ENCODE measurements around the gene RAPGEF3.

RAPGEF3 gene

GRCh38 chr12:47768323-47768811 lies 9.7 kb upstream of the RAPGEF3 start:
- 56 to 75% methylated on average over 2 of the region's 2 CpGs for WGBS, 2 experiments (ENCODE audit: insufficient coverage in 2 of 2)
- Histone ChIP-seq H3K27ac (ENCODE audit: low read depth, low read length, severe bottlenecking) (peak overlapping the region; percentile 47), H3K4me3 (ENCODE audit: extremely low read depth, insufficient read depth, low read length, poor library complexity, severe bottlenecking) (no peak overlapping the region), H3K4me1 (ENCODE audit: control insufficient read depth, insufficient read depth, low read length, poor library complexity, severe bottlenecking) (peaks cover 34% of the 10 kb centered on the region), H3K9me3 (ENCODE audit: control insufficient read depth, low read length) (no peaks in the 10 kb centered on the region), H3K36me3 (ENCODE audit: control insufficient read depth, insufficient read depth, low read length) (no peaks in the 10 kb centered on the region)

- H3K27ac ChIP-seq (ENCODE audit: low read depth, low read length, severe bottlenecking): no peak overlapping the region
- no peaks in the 10 kb centered on the region for H3K9me3 ChIP-seq (ENCODE audit: control insufficient read depth, low read length)
- 80 to 89% methylated on average over 3 of the region's 4 CpGs for WGBS, 2 experiments (ENCODE audit: insufficient coverage in 2 of 2)
- H3K36me3 ChIP-seq (ENCODE audit: control insufficient read depth, insufficient read depth, low read length): no peaks in the 10 kb centered on the region
- H3K4me3 ChIP-seq (ENCODE audit: extremely low read depth, insufficient read depth, low read length, poor library complexity, severe bottlenecking): no peak overlapping the region
- peaks cover 33% of the 10 kb centered on the region for H3K4me1 ChIP-seq (ENCODE audit: control insufficient read depth, insufficient read depth, low read length, poor library complexity, severe bottlenecking)
These were observed 8.6 kb upstream of the RAPGEF3 start for GRCh38 chr12:47767216-47767724.

GRCh38 chr12:47766502-47767215 lies 8.0 kb upstream of the RAPGEF3 start:
- Histone ChIP-seq H3K4me1 (ENCODE audit: control insufficient read depth, insufficient read depth, low read length, poor library complexity, severe bottlenecking) (peaks cover 32% of the 10 kb centered on the region), H3K9me3 (ENCODE audit: control insufficient read depth, low read length) (no peaks in the 10 kb centered on the region), H3K36me3 (ENCODE audit: control insufficient read depth, insufficient read depth, low read length) (no peaks in the 10 kb centered on the region), H3K4me3 (ENCODE audit: extremely low read depth, insufficient read depth, low read length, poor library complexity, severe bottlenecking) (no peak overlapping the region), H3K27ac (ENCODE audit: low read depth, low read length, severe bottlenecking) (no peak overlapping the region)
- WGBS, 2 experiments (ENCODE audit: insufficient coverage in 2 of 2): 75% methylated on average over 4 of the region's 5 CpGs; no CpG with 5 or more reads in 1 of the 2 experiments

DNA sequence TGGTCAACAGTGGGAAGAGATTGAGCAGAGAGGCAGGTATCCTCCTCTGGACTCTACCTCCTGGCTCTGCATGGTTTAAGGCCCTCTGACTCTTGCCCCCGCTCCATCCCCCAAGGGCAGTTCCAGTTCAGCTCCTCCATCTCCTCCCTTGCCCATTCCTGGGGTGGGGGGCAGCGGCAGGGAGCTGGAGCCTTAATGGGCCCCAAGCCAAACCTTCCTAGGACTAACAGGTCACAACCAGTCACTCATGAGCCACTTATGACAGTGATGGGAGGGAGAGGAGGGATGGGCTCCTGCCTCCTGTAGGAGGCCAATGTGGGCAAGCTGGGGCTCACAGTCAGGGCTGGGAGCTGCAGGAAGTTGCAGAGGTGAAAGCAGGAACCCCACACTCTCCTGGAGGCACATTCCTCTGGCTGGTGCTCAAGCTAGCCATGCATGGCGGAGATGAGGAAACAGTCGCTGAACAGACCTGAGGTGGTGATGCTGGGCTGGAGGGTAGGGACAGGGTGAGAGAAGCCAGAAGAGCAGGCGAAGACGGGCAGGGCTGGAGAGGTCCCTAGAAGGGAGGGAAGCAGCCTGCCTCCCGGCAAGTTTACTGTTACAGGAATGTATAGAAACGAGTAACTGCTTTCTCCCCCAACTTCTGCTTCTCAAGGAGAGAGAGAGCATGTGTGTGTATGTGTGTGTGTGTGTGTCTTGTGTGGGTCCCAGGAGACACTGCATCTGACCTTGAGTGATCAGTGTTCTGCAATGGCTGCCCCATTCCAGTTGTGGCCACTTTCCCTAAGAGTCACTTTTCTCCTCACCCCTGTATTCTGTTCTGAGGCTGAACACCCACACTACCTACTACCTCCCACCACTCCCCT lies 5.0 kb upstream of the RAPGEF3 start:
- Histone ChIP-seq H3K4me3 (ENCODE audit: extremely low read depth, insufficient read depth, low read length, poor library complexity, severe bottlenecking) (no peak overlapping the region), H3K36me3 (ENCODE audit: control insufficient read depth, insufficient read depth, low read length) (no peaks in the 10 kb centered on the region), H3K27ac (ENCODE audit: low read depth, low read length, severe bottlenecking) (no peak overlapping the region), H3K4me1 (ENCODE audit: control insufficient read depth, insufficient read depth, low read length, poor library complexity, severe bottlenecking) (peaks cover 21% of the 10 kb centered on the region), H3K9me3 (ENCODE audit: control insufficient read depth, low read length) (no peaks in the 10 kb centered on the region)
- 87 to 92% methylated on average over 6 of the region's 8 CpGs for WGBS, 2 experiments (ENCODE audit: insufficient coverage in 2 of 2)

DNA sequence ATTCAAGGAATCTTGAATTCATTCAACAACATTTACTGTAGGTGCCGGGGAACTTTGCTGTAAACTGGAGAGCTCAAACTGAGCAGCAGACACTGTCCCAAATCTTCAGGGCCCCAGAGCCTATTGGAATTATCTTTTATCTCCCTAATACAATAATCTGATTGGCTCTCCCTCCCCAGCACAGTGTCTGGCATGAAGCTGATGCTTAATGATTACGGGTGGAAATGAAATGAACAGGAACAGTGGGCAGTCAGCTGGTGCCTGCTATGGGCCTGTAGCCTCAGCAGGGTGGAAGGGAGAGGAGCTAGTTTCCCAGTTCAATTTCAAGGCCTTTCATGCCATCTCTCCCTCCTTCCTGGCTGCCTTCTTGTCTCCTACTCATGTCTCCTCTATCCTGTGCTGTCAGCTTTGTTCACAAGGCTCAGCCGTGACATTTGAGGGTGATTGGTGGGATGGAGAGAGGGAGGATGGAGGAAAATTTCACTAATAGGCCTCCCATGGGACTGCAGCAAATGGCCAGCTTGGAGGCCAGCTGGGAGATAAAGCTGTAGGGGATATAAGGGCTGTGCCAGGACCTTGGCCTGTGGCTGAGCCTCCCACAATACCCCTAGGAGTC lies 4.3 kb upstream of the RAPGEF3 start:
- no peaks in the 10 kb centered on the region for H3K9me3 ChIP-seq (ENCODE audit: control insufficient read depth, low read length)
- no peaks in the 10 kb centered on the region for H3K36me3 ChIP-seq (ENCODE audit: control insufficient read depth, insufficient read depth, low read length)
- H3K4me1 ChIP-seq (ENCODE audit: control insufficient read depth, insufficient read depth, low read length, poor library complexity, severe bottlenecking): peaks cover 18% of the 10 kb centered on the region
- no peak overlapping the region for H3K4me3 ChIP-seq (ENCODE audit: extremely low read depth, insufficient read depth, low read length, poor library complexity, severe bottlenecking)
- 86 to 100% methylated on average over 1 to 3 of the region's 3 CpGs for WGBS, 2 experiments (ENCODE audit: insufficient coverage in 2 of 2)
- no peak overlapping the region for H3K27ac ChIP-seq (ENCODE audit: low read depth, low read length, severe bottlenecking)

DNA sequence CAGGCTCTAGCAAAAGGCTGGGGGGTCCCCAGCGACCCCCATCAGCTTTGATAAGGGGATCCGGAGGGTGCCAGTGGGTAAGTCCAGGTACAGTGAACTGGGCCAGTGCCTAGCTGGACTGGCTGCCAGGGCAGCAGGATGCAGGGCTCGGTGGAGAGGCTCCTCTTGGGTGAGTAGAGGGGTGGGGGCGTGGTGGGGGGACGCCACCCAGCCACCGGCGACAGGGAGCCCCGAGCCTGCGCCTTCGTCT lies 171 bp downstream of the RAPGEF3 start:
- Histone ChIP-seq H3K4me1 (ENCODE audit: control insufficient read depth, insufficient read depth, low read length, poor library complexity, severe bottlenecking) (peaks cover 22% of the 10 kb centered on the region), H3K27ac (ENCODE audit: low read depth, low read length, severe bottlenecking) (peak overlapping the region; percentile 56), H3K9me3 (ENCODE audit: control insufficient read depth, low read length) (no peaks in the 10 kb centered on the region), H3K4me3 (ENCODE audit: extremely low read depth, insufficient read depth, low read length, poor library complexity, severe bottlenecking) (peak overlapping the region; percentile 52), H3K36me3 (ENCODE audit: control insufficient read depth, insufficient read depth, low read length) (no peaks in the 10 kb centered on the region)
- WGBS, 2 experiments (ENCODE audit: insufficient coverage in 2 of 2): 6 to 9% methylated on average over 9 to 10 of the region's 10 CpGs

DNA sequence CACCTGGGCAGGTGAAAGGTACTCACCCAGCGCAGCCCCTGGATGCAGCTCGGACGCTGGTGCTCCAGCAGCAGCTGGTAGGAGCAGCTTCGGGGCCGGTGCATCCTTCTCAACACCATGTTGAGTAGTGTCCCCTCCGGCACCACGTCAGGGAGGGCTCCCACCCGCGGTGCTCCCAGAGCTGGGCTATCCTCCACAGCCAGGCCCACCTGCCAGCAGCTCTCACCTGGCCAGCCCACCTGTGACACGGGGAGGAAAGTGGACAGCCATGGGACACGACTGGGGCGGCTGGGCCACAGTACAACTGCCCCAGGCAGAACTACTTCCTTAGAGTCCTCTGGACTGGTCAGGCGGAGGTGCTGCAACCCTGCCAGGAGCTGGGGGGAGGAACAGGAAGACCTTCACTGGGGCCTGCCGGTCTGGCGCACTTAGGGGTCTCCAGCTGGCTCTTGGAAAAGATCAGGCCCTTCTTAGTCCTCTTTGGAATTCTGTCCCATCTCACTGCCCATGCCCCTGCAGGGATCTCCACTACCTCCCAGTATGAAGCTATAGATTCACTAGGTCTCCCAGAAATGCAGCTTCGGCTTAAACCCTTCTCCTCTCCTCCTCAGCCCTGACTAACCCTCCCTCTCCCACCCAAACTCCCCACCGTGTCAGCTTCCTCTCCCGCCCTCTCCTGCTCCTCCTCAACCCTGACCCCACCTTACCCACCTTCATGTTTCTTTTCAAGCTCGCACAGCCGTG lies 668 bp downstream of the RAPGEF3 start:
- H3K36me3 ChIP-seq (ENCODE audit: control insufficient read depth, insufficient read depth, low read length): no peaks in the 10 kb centered on the region
- H3K4me3 ChIP-seq (ENCODE audit: extremely low read depth, insufficient read depth, low read length, poor library complexity, severe bottlenecking): peak overlapping the region; percentile 52
- H3K27ac ChIP-seq (ENCODE audit: low read depth, low read length, severe bottlenecking): peak overlapping the region; percentile 56
- 55 to 65% methylated on average over 14 to 18 of the region's 20 CpGs for WGBS, 2 experiments (ENCODE audit: insufficient coverage in 2 of 2)
- H3K9me3 ChIP-seq (ENCODE audit: control insufficient read depth, low read length): no peaks in the 10 kb centered on the region
- peaks cover 27% of the 10 kb centered on the region for H3K4me1 ChIP-seq (ENCODE audit: control insufficient read depth, insufficient read depth, low read length, poor library complexity, severe bottlenecking)

- H3K4me1 ChIP-seq (ENCODE audit: control insufficient read depth, insufficient read depth, low read length, poor library complexity, severe bottlenecking): peaks cover 27% of the 10 kb centered on the region
- H3K4me3 ChIP-seq (ENCODE audit: extremely low read depth, insufficient read depth, low read length, poor library complexity, severe bottlenecking): no peak overlapping the region
- H3K27ac ChIP-seq (ENCODE audit: low read depth, low read length, severe bottlenecking): no peak overlapping the region
- no peaks in the 10 kb centered on the region for H3K9me3 ChIP-seq (ENCODE audit: control insufficient read depth, low read length)
- WGBS, 2 experiments (ENCODE audit: insufficient coverage in 2 of 2): 89% methylated on average over 4 to 7 of the region's 7 CpGs
- no peaks in the 10 kb centered on the region for H3K36me3 ChIP-seq (ENCODE audit: control insufficient read depth, insufficient read depth, low read length)
These were observed 1.3 kb downstream of the RAPGEF3 start for GRCh38 chr12:47757364-47757839.

GRCh38 chr12:47755655-47756562 lies 2.8 kb downstream of the RAPGEF3 start:
- Histone ChIP-seq H3K4me3 (ENCODE audit: extremely low read depth, insufficient read depth, low read length, poor library complexity, severe bottlenecking) (no peak overlapping the region), H3K9me3 (ENCODE audit: control insufficient read depth, low read length) (no peaks in the 10 kb centered on the region), H3K4me1 (ENCODE audit: control insufficient read depth, insufficient read depth, low read length, poor library complexity, severe bottlenecking) (peaks cover 26% of the 10 kb centered on the region), H3K27ac (ENCODE audit: low read depth, low read length, severe bottlenecking) (no peak overlapping the region), H3K36me3 (ENCODE audit: control insufficient read depth, insufficient read depth, low read length) (no peaks in the 10 kb centered on the region)
- 94 to 96% methylated on average over 8 to 10 of the region's 12 CpGs for WGBS, 2 experiments (ENCODE audit: insufficient coverage in 2 of 2)
